DMS114 treated with DMSO at 0.1 percent for 48 hours (cell line): Measurements from ENCODE around the gene INPP5A.
A peak's percentile ranks its signal among the peaks of the same experiment; 100 is the strongest.

Experiments
- DNase-seq: peaks from one replicate; lab custom pipeline; 2025; ENCODE audit not compliant: unreplicated experiment; lab: John Stamatoyannopoulos, UW

The INPP5A gene

GRCh38 chr10:132534391-132535064 is 3.1 kb upstream of the INPP5A start:
- DNase-seq: no peak

GRCh38 chr10:132535065-132535651 is 2.4 kb upstream of the INPP5A start:
- no peak for DNase-seq

- no peak for DNase-seq
These were observed 1.2 kb upstream of the INPP5A start for GRCh38 chr10:132536241-132536876.

- DNase-seq: peak; percentile 100
These were observed 507 bp upstream of the INPP5A start for GRCh38 chr10:132536877-132537683.

- no peak for DNase-seq
These were observed 623 bp downstream of the INPP5A start for GRCh38 chr10:132538031-132538789.

- DNase-seq: no peak
These were observed 1.3 kb downstream of the INPP5A start for GRCh38 chr10:132538790-132539421.

GRCh38 chr10:132539431-132539839 is 1.8 kb downstream of the INPP5A start:
- no peak for DNase-seq

GRCh38 chr10:132539894-132540293 is 2.3 kb downstream of the INPP5A start:
- DNase-seq: no peak

GRCh38 chr10:132540456-132540855 is 2.9 kb downstream of the INPP5A start:
- no peak for DNase-seq

GRCh38 chr10:132541129-132541528 is 3.5 kb downstream of the INPP5A start:
- DNase-seq: no peak

GRCh38 chr10:132541601-132542011 is 4.0 kb downstream of the INPP5A start:
- DNase-seq: no peak

- DNase-seq: no peak
These were observed 4.6 kb downstream of the INPP5A start for GRCh38 chr10:132542086-132542775.

- DNase-seq: no peak
These were observed 5.2 kb downstream of the INPP5A start for GRCh38 chr10:132542819-132543218.

GRCh38 chr10:132543916-132544743 is 6.5 kb downstream of the INPP5A start:
- DNase-seq: no peak

- DNase-seq: no peak
These were observed 7.4 kb downstream of the INPP5A start for GRCh38 chr10:132544744-132545658.

GRCh38 chr10:132545659-132546367 is 8.2 kb downstream of the INPP5A start:
- no peak for DNase-seq
